ENCODE measurements around the gene TMEM175. TPM values are rescaled to one million over a fixed set of nuclear protein-coding genes. Genes with fewer than 3 reads are reported as not detected.

The TMEM175 gene
- total RNA-seq, 8 experiments from 2014 or later: 12.0 to 31.3 (median 27.3) TPM

DNA sequence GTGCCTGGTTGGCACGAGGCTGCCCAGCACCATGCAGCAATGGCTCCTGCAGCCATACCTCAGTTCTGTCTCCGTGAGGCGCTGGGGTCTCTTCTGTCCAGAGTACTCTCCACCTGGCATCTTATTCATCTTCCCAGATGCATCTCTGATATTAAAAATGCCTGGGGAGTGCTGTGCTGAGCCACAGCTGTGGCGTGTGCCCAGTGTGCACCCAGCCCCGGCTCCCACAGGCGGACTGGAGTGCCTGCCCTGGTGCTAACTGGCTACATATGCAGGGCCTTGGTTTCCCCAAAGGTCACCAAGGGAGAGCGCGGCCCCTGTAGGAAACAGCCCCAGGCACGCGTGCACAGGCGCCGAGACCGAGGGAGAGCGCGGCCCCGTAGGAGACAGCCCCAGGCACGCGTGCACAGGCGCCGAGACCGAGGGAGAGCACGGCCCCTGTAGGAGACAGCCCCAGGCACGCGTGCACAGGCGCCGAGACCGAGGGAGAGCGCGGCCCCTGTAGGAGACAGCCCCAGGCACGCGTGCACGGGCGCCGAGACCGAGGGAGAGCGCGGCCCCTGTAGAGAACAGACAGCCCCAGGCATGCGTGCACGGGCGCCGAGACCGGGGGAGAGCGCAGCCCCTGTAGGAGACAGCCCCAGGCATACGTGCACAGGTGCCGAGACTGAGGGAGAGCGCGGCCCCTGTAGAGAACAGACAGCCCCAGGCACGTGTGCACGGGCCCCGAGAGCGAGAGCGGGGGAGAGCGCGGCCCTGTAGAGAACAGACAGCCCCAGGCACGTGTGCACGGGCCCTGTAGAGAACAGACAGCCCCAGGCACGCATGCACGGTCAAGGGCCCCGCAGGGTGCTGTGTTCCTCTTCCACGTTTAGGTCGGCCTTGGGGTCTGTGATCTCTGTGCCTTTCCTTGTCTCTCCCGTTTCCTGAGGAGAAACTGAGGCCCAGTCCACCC lies 14.5 kb downstream of the TMEM175 start:
- WGBS, 10 experiments: 39 to 90% (median 80%) methylated on average over 1 to 10 of the region's 62 CpGs; no CpG with 5 or more reads in 3 of the 10 experiments
- in situ Hi-C loops (cut with MboI; ENCODE audit: low pct_unique_long_range_greater_than_20kb in 2 of 9, low sequenced_read_pairs in 9 of 9, unreplicated experiment in 9 of 9): no loop called here
- no peak overlapping the region for H3K4me3 ChIP-seq

GRCh38 chr4:947491-947971 lies 15.3 kb downstream of the TMEM175 start:
- no peak for ATAC-seq (replicated peaks in 6 of 8)
- Histone ChIP-seq H3K4me1 (replicated peaks in 1 of 2) (no peaks in the 10 kb centered on the region), H3K4me3 (no peak overlapping the region), H3K27ac (no peak overlapping the region)
- WGBS, 10 experiments: no CpG with 5 or more reads among the region's 19 CpGs
- in situ Hi-C loops (cut with MboI; ENCODE audit: low pct_unique_long_range_greater_than_20kb in 2 of 9, low sequenced_read_pairs in 9 of 9, unreplicated experiment in 9 of 9): no loop called here

More for the DNA sequence above, 14.5 kb downstream of the TMEM175 start:
- ATAC-seq (replicated peaks in 6 of 8): peak in 1 of 8 experiments; percentile 25
- Histone ChIP-seq H3K4me1 (replicated peaks in 1 of 2) (no peaks in the 10 kb centered on the region), H3K27ac (no peak overlapping the region)

- in situ Hi-C loops (cut with MboI; ENCODE audit: low pct_unique_long_range_greater_than_20kb in 2 of 9, low sequenced_read_pairs in 9 of 9, unreplicated experiment in 9 of 9): no loop called here
- no peak overlapping the region for H3K27ac ChIP-seq
- WGBS, 10 experiments: 30 to 100% (median 90%) methylated on average over 2 to 6 of the region's 33 CpGs; no CpG with 5 or more reads in 3 of the 10 experiments
- H3K4me1 ChIP-seq (replicated peaks in 1 of 2): no peaks in the 10 kb centered on the region
- peak in 2 of 8 experiments; percentile 19 to 27 for ATAC-seq (replicated peaks in 6 of 8)
- no peak overlapping the region for H3K4me3 ChIP-seq
Observed at GRCh38 chr4:948101-948935, 16.1 kb downstream of the TMEM175 start.

DNA sequence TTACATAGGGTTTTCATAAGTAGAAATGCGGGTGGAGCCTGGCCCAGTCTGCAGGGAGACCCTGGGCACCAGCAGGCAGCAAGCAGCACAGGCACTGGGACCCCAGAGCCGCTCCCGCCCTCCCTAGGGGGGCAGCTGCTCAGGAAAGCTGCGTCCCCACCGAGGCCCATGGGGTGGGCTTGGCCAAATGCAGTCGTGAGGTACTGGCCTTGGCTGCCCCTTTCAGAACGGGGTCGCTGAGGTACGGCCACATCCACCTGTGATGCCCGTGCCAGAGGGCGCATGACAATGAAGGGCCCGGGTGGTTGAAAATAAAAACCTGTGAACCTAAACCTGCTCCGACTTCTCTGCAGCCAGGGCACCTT lies 16.7 kb downstream of the TMEM175 start:
- ATAC-seq (replicated peaks in 6 of 8): no peak
- Histone ChIP-seq H3K4me3 (no peak overlapping the region), H3K27ac (no peak overlapping the region), H3K4me1 (replicated peaks in 1 of 2) (no peaks in the 10 kb centered on the region)
- in situ Hi-C loops (cut with MboI; ENCODE audit: low pct_unique_long_range_greater_than_20kb in 2 of 9, low sequenced_read_pairs in 9 of 9, unreplicated experiment in 9 of 9): no loop called here
- 57 to 100% (median 60%) methylated on average over 1 to 7 of the region's 13 CpGs; no CpG with 5 or more reads in 7 of the 10 experiments for WGBS, 10 experiments

DNA sequence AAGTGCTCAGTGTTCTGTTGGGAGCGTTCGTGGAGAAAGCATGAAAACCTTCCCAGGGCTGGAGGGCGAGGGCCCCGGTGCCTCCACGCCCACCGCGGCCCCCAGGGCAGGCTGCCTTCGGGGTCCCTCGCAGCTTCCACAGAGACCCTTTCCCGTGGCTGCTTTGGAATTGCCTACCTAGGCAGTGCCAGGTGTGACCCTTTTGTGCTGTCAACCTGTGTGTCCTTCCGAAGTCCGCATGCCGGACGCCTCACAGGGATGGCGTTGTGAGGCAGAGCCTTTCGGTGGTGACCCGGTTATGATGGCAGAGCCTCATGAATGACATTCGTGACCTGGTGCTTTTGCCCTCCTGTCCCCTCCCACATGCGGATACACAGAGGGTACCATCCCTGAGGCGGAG lies 17.4 kb downstream of the TMEM175 start:
- Histone ChIP-seq H3K27ac (no peak overlapping the region), H3K4me1 (replicated peaks in 1 of 2) (no peaks in the 10 kb centered on the region), H3K4me3 (no peak overlapping the region)
- WGBS, 10 experiments: 76 to 85% (median 80%) methylated on average over 2 to 12 of the region's 20 CpGs; no CpG with 5 or more reads in 7 of the 10 experiments
- ATAC-seq (replicated peaks in 6 of 8): no peak
- in situ Hi-C loops (cut with MboI; ENCODE audit: low pct_unique_long_range_greater_than_20kb in 2 of 9, low sequenced_read_pairs in 9 of 9, unreplicated experiment in 9 of 9): no loop called here

DNA sequence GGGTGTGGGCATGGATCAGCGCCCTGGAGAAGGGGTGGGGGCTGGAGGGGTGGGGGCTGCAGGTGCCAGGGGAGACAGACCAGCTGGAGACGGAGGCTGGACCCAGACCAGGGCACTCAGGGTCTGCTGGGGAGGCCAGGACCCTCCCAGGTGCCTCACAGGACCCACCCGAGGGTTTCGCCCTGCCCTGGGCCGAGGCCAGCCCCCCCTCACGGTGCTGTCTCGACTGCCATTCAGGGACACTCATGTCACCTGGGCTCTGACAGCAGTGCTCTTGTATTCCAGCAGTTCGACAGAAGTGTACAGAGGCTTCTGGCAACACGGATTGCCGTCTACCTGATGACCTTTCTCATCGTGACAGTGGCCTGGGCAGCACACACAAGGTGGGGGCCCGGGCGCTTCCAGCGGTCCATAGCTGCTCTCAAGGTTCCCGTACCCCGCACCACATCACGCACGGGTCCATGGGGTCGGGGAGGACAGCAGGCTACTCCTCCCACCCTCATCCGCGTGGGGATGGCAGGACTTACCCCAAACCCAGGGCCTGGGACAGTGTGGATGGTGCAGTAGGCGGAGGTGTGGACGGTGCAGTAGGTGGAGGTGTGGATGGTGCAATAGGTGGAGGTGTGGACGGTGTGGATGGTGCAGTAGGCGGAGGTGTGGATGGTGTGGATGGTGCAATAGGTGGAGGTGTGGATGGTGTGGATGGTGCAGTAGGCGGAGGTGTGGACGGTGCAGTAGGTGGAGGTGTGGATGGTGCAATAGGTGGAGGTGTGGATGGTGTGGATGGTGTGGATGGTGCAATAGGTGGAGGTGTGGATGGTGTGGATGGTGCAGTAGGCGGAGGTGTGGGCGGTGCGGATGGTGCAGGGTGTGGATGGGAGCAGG lies 18.1 kb downstream of the TMEM175 start:
- no peak for ATAC-seq (replicated peaks in 6 of 8)
- in situ Hi-C loops (cut with MboI; ENCODE audit: low pct_unique_long_range_greater_than_20kb in 2 of 9, low sequenced_read_pairs in 9 of 9, unreplicated experiment in 9 of 9): no loop called here
- H3K4me3 ChIP-seq: no peak overlapping the region
- 70 to 100% (median 96%) methylated on average over 1 to 8 of the region's 30 CpGs; no CpG with 5 or more reads in 1 of the 10 experiments for WGBS, 10 experiments
- no peak overlapping the region for H3K27ac ChIP-seq
- no peaks in the 10 kb centered on the region for H3K4me1 ChIP-seq (replicated peaks in 1 of 2)

- ATAC-seq (replicated peaks in 6 of 8): no peak
- Histone ChIP-seq H3K4me1 (replicated peaks in 1 of 2) (no peaks in the 10 kb centered on the region), H3K4me3 (no peak overlapping the region), H3K27ac (no peak overlapping the region)
- WGBS, 10 experiments: 18 to 83% (median 60%) methylated on average over 2 to 4 of the region's 7 CpGs; no CpG with 5 or more reads in 4 of the 10 experiments
- in situ Hi-C loops (cut with MboI; ENCODE audit: low pct_unique_long_range_greater_than_20kb in 2 of 9, low sequenced_read_pairs in 9 of 9, unreplicated experiment in 9 of 9): no loop called here
Observed at GRCh38 chr4:951186-951585, 18.9 kb downstream of the TMEM175 start.

- ATAC-seq (replicated peaks in 6 of 8): no peak
- 84 to 100% (median 87%) methylated on average over 1 to 6 of the region's 23 CpGs; no CpG with 5 or more reads in 6 of the 10 experiments for WGBS, 10 experiments
- Histone ChIP-seq H3K4me3 (no peak overlapping the region), H3K4me1 (replicated peaks in 1 of 2) (no peaks in the 10 kb centered on the region), H3K27ac (no peak overlapping the region)
- in situ Hi-C loops (cut with MboI; ENCODE audit: low pct_unique_long_range_greater_than_20kb in 2 of 9, low sequenced_read_pairs in 9 of 9, unreplicated experiment in 9 of 9): no loop called here
Observed at GRCh38 chr4:951594-952468, 19.6 kb downstream of the TMEM175 start.

- no peak for ATAC-seq (replicated peaks in 6 of 8)
- H3K4me3 ChIP-seq: no peak overlapping the region
- no peak overlapping the region for H3K27ac ChIP-seq
- H3K4me1 ChIP-seq (replicated peaks in 1 of 2): no peaks in the 10 kb centered on the region
- 100% methylated on average over 1 of the region's 28 CpGs; no CpG with 5 or more reads in 9 of the 10 experiments for WGBS, 10 experiments
- in situ Hi-C loops (cut with MboI; ENCODE audit: low pct_unique_long_range_greater_than_20kb in 2 of 9, low sequenced_read_pairs in 9 of 9, unreplicated experiment in 9 of 9): no loop called here
Observed at GRCh38 chr4:952881-953573, 20.8 kb downstream of the TMEM175 start.

- Histone ChIP-seq H3K27ac (no peak overlapping the region), H3K4me3 (no peak overlapping the region), H3K4me1 (replicated peaks in 1 of 2) (no peaks in the 10 kb centered on the region)
- no peak for ATAC-seq (replicated peaks in 6 of 8)
- WGBS, 10 experiments: 80 to 100% (median 96%) methylated on average over 1 to 7 of the region's 13 CpGs; no CpG with 5 or more reads in 3 of the 10 experiments
- in situ Hi-C loops (cut with MboI; ENCODE audit: low pct_unique_long_range_greater_than_20kb in 2 of 9, low sequenced_read_pairs in 9 of 9, unreplicated experiment in 9 of 9): no loop called here
Observed at GRCh38 chr4:953574-953915, 21.3 kb downstream of the TMEM175 start.

DNA sequence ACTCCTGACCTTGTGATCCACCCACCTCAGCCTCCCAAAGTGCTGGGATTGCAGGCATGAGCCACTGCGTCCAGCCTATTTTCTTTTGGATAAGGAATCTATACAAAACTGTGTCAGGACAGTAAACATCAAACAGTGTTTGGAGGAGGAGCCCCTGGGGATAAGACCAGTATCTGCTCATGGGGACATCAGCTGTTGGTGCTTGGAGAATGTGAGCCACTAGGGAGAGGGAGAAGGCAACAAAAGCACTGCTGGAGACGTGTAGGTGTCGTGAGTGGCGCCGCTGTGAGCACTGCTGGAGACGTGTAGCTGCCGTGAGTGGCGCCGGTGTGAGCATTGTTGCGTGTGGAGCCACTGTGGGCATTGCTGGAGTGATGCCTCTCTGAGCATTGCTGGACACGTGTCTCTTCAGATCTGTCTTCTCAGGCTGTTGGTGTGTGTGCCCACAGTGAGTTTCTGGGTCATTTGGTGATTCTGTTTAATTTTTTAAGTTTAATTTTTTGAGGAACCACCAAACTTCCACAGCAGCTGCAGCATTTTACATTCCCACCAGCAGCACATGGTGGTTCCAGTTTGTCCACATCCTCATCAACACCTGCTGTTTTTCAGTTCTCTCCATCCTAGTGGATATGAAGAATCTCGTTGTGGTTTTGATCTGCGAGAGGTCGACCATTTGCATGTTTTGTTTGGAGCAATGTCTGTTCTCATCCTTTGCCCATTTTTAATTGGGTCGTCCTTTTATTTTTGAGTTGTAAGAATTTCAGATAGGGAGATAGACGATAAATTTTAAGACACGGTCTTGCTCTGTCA lies 22.2 kb downstream of the TMEM175 start:
- Histone ChIP-seq H3K4me3 (no peak overlapping the region), H3K4me1 (replicated peaks in 1 of 2) (no peaks in the 10 kb centered on the region), H3K27ac (no peak overlapping the region)
- in situ Hi-C loops (cut with MboI; ENCODE audit: low pct_unique_long_range_greater_than_20kb in 2 of 9, low sequenced_read_pairs in 9 of 9, unreplicated experiment in 9 of 9): no loop called here
- WGBS, 10 experiments: 65 to 100% (median 87%) methylated on average over 1 to 9 of the region's 17 CpGs; no CpG with 5 or more reads in 1 of the 10 experiments
- no peak for ATAC-seq (replicated peaks in 6 of 8)

Data from motor neuron (in vitro differentiated cells).